ENCODE results near the gene ZW10. TPM values are rescaled to one million over a fixed set of nuclear protein-coding genes. Genes with fewer than 3 reads are reported as not detected.

ZW10 gene
- total RNA-seq, 1 donor, result 17.7 TPM

GRCh38 chr11:113695207-113695606 lies 78.3 kb downstream of the ZW10 start:
- no peak overlapping the region for H3K27ac ChIP-seq (ENCODE audit: low read depth, low read length)
- H3K4me3 ChIP-seq (ENCODE audit: insufficient read depth, low read length), result no peak overlapping the region
- H3K9me3 ChIP-seq (ENCODE audit: low read depth, low read length), result no peaks in the 10 kb centered on the region
- no peaks in the 10 kb centered on the region for H3K36me3 ChIP-seq (ENCODE audit: insufficient read depth, low read length)
- no peak overlapping the region for H2AFZ ChIP-seq (ENCODE audit: low read length)
- DNase-seq (ENCODE audit: insufficient read length, low spot score, missing footprints), result peak; percentile 64
- no peak overlapping the region for H3K4me2 ChIP-seq (ENCODE audit: insufficient read depth, low read length)
- no peaks in the 10 kb centered on the region for H4K20me1 ChIP-seq (ENCODE audit: insufficient read depth, low read length)
- no peak for TF ChIP-seq CTCF (IDR thresholded peaks at IDR 0.05; ENCODE audit: extremely low read depth, low read depth, low read length)
- no peaks in the 10 kb centered on the region for H3K27me3 ChIP-seq (ENCODE audit: insufficient read depth, low read length)
- no peaks in the 10 kb centered on the region for H3K79me2 ChIP-seq (ENCODE audit: insufficient read depth, low read length)
- H3K4me1 ChIP-seq (ENCODE audit: insufficient read depth, low read length), result peaks cover 15% of the 10 kb centered on the region

- H3K79me2 ChIP-seq (ENCODE audit: insufficient read depth, low read length), result no peaks in the 10 kb centered on the region
- no peak overlapping the region for H3K4me3 ChIP-seq (ENCODE audit: insufficient read depth, low read length)
- H3K27me3 ChIP-seq (ENCODE audit: insufficient read depth, low read length), result no peaks in the 10 kb centered on the region
- no peak for DNase-seq (ENCODE audit: insufficient read length, low spot score, missing footprints)
- no peaks in the 10 kb centered on the region for H3K9me3 ChIP-seq (ENCODE audit: low read depth, low read length)
- no peak for TF ChIP-seq CTCF (IDR thresholded peaks at IDR 0.05; ENCODE audit: extremely low read depth, low read depth, low read length)
- H3K36me3 ChIP-seq (ENCODE audit: insufficient read depth, low read length), result no peaks in the 10 kb centered on the region
- no peak overlapping the region for H3K27ac ChIP-seq (ENCODE audit: low read depth, low read length)
- no peak overlapping the region for H3K4me2 ChIP-seq (ENCODE audit: insufficient read depth, low read length)
- H3K4me1 ChIP-seq (ENCODE audit: insufficient read depth, low read length), result peaks cover 17% of the 10 kb centered on the region
- H2AFZ ChIP-seq (ENCODE audit: low read length), result no peak overlapping the region
- H4K20me1 ChIP-seq (ENCODE audit: insufficient read depth, low read length), result no peaks in the 10 kb centered on the region
Measured at GRCh38 chr11:113694390-113694789, 79.1 kb downstream of the ZW10 start.

- Histone ChIP-seq H3K27me3 (ENCODE audit: insufficient read depth, low read length) (no peaks in the 10 kb centered on the region), H3K4me1 (ENCODE audit: insufficient read depth, low read length) (peaks cover 17% of the 10 kb centered on the region), H4K20me1 (ENCODE audit: insufficient read depth, low read length) (no peaks in the 10 kb centered on the region), H3K4me3 (ENCODE audit: insufficient read depth, low read length) (no peak overlapping the region), H3K36me3 (ENCODE audit: insufficient read depth, low read length) (no peaks in the 10 kb centered on the region), H3K27ac (ENCODE audit: low read depth, low read length) (no peak overlapping the region), H3K79me2 (ENCODE audit: insufficient read depth, low read length) (no peaks in the 10 kb centered on the region), H3K9me3 (ENCODE audit: low read depth, low read length) (no peaks in the 10 kb centered on the region), H2AFZ (ENCODE audit: low read length) (no peak overlapping the region), H3K4me2 (ENCODE audit: insufficient read depth, low read length) (no peak overlapping the region)
- TF ChIP-seq CTCF (IDR thresholded peaks at IDR 0.05; ENCODE audit: extremely low read depth, low read depth, low read length), result no peak
- DNase-seq (ENCODE audit: insufficient read length, low spot score, missing footprints), result no peak
Measured at GRCh38 chr11:113693030-113693429, 80.5 kb downstream of the ZW10 start.

GRCh38 chr11:113690619-113691569 lies 82.6 kb downstream of the ZW10 start:
- Histone ChIP-seq H3K9me3 (ENCODE audit: low read depth, low read length) (no peaks in the 10 kb centered on the region), H2AFZ (ENCODE audit: low read length) (peak overlapping the region; percentile 85), H3K79me2 (ENCODE audit: insufficient read depth, low read length) (no peaks in the 10 kb centered on the region), H3K4me3 (ENCODE audit: insufficient read depth, low read length) (no peak overlapping the region), H3K27me3 (ENCODE audit: insufficient read depth, low read length) (no peaks in the 10 kb centered on the region), H4K20me1 (ENCODE audit: insufficient read depth, low read length) (no peaks in the 10 kb centered on the region), H3K4me1 (ENCODE audit: insufficient read depth, low read length) (peaks cover 12% of the 10 kb centered on the region), H3K36me3 (ENCODE audit: insufficient read depth, low read length) (no peaks in the 10 kb centered on the region), H3K4me2 (ENCODE audit: insufficient read depth, low read length) (no peak overlapping the region), H3K27ac (ENCODE audit: low read depth, low read length) (peak overlapping the region; percentile 69)
- DNase-seq (ENCODE audit: insufficient read length, low spot score, missing footprints), result peak; percentile 99
- TF ChIP-seq CTCF (IDR thresholded peaks at IDR 0.05; ENCODE audit: extremely low read depth, low read depth, low read length), result peak; percentile 47
